Suprapubic skin (tissue), 4 donors: ENCODE data around the gene ERVK3-1. TPM values are rescaled to one million over a fixed set of nuclear protein-coding genes. Genes with fewer than 3 reads are reported as not detected.
A peak's percentile ranks its signal among the peaks of the same experiment; 100 is the strongest.

ENCODE experiments used
- DNase-seq, 2 donors: peaks; one replicate each; pipeline ENCODE4 v3.0.0-alpha.2; 2019; ENCODE audit warnings: low spot score in 2 of 2
- H3K27ac ChIP-seq: fragments of 200-600 bp; sonication (generic); one replicate; pipeline ENCODE4 v1.5.1; 2019
- H3K27me3 ChIP-seq: fragments of 200-600 bp; sonication (generic); one replicate; pipeline ENCODE4 v1.5.1; 2019
- H3K36me3 ChIP-seq: fragments of 200-600 bp; sonication (generic); one replicate; pipeline ENCODE4 v1.5.1; 2019
- H3K4me1 ChIP-seq: fragments of 200-600 bp; sonication (generic); one replicate; pipeline ENCODE4 v1.5.1; 2019
- H3K4me3 ChIP-seq: fragments of 200-600 bp; sonication (generic); one replicate; pipeline ENCODE4 v1.5.1; 2019; ENCODE audit warnings: mild to moderate bottlenecking
- H3K9me3 ChIP-seq: fragments of 200-600 bp; sonication (generic); one replicate; pipeline ENCODE4 v1.5.1; 2019
- EP300 ChIP-seq: sonication (generic); formaldehyde crosslinking; IDR thresholded peaks from one replicate; pipeline ENCODE4 v1.6.1; 2017; ENCODE audit warnings: antibody characterized with exemption
- POLR2A ChIP-seq, 2 donors: fragments of 450-650 bp; IDR thresholded peaks; one replicate each; pipeline ENCODE4 v1.6.1; 2017; ENCODE audit warnings: antibody characterized with exemption in 2 of 2, mild to moderate bottlenecking in 2 of 2, moderate library complexity in 2 of 2
- POLR2AphosphoS5 ChIP-seq, 3 donors: sonication (generic); formaldehyde crosslinking; IDR thresholded peaks; one replicate each; pipeline ENCODE4 v1.6.1; 2017; ENCODE audit warnings: antibody characterized with exemption in 3 of 3
- WGBS: methylation state at CpG from one replicate; pipeline ENCODE4 v1.1.5; 2018; 5-methylcytosine and 5-hydroxymethylcytosine counted together
- total RNA-seq, 4 donors: library from RNA; depleted of rRNA; stranded (reverse); fragments of >200 nt; gene quantifications; one replicate each; pipeline ENCODE4 v1.1.0, GENCODE V29; 2016
- TF ChIP-seq, protein P1 (sequence below), 2 donors: fragments of 200-600 bp in 1 of 2; fragments of 450-650 bp in 1 of 2; sonication (generic) in 1 of 2; IDR thresholded peaks; one replicate each; pipeline ENCODE4 v1.5.1; 2016 to 2019; ENCODE audit warnings: antibody characterized with exemption in 2 of 2, mild to moderate bottlenecking in 1 of 2, moderate library complexity in 1 of 2

The ERVK3-1 gene
- total RNA-seq, 4 donors from 2014 or later = 36.9 to 70.3 (median 42.1) TPM

GRCh38 chr19:58350001-58350861 lies 45.1 kb downstream of the ERVK3-1 start:
- Histone ChIP-seq H3K27me3 (peaks cover 45% of the 10 kb centered on the region), H3K4me3 (peak overlapping the region; percentile 28), H3K27ac (no peak overlapping the region), H3K36me3 (no peaks in the 10 kb centered on the region), H3K9me3 (no peaks in the 10 kb centered on the region), H3K4me1 (peaks cover 21% of the 10 kb centered on the region)
- no peak for DNase-seq
- WGBS = 60% methylated on average over 32 of the region's 84 CpGs
- TF ChIP-seq, protein P1, sequence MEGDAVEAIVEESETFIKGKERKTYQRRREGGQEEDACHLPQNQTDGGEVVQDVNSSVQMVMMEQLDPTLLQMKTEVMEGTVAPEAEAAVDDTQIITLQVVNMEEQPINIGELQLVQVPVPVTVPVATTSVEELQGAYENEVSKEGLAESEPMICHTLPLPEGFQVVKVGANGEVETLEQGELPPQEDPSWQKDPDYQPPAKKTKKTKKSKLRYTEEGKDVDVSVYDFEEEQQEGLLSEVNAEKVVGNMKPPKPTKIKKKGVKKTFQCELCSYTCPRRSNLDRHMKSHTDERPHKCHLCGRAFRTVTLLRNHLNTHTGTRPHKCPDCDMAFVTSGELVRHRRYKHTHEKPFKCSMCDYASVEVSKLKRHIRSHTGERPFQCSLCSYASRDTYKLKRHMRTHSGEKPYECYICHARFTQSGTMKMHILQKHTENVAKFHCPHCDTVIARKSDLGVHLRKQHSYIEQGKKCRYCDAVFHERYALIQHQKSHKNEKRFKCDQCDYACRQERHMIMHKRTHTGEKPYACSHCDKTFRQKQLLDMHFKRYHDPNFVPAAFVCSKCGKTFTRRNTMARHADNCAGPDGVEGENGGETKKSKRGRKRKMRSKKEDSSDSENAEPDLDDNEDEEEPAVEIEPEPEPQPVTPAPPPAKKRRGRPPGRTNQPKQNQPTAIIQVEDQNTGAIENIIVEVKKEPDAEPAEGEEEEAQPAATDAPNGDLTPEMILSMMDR (IDR thresholded peaks at IDR 0.05) = no peak
- no peak for TF ChIP-seq POLR2AphosphoS5 (IDR thresholded peaks at IDR 0.05)
- TF ChIP-seq POLR2A (IDR thresholded peaks at IDR 0.05) = no peak
- TF ChIP-seq EP300 = no peak

GRCh38 chr19:58350871-58351557 lies 45.8 kb downstream of the ERVK3-1 start:
- Histone ChIP-seq H3K27me3 (peaks cover 49% of the 10 kb centered on the region), H3K36me3 (no peaks in the 10 kb centered on the region), H3K9me3 (no peaks in the 10 kb centered on the region), H3K4me3 (no peak overlapping the region), H3K27ac (no peak overlapping the region), H3K4me1 (peaks cover 21% of the 10 kb centered on the region)
- no peak for TF ChIP-seq EP300
- no peak for TF ChIP-seq POLR2A (IDR thresholded peaks at IDR 0.05)
- no peak for TF ChIP-seq POLR2AphosphoS5 (IDR thresholded peaks at IDR 0.05)
- TF ChIP-seq, protein P1 (IDR thresholded peaks at IDR 0.05) = no peak
- WGBS = 84% methylated on average over 25 of the region's 34 CpGs
- DNase-seq = no peak

GRCh38 chr19:58351558-58351878 lies 46.3 kb downstream of the ERVK3-1 start:
- Histone ChIP-seq H3K4me3 (no peak overlapping the region), H3K9me3 (no peaks in the 10 kb centered on the region), H3K27ac (no peak overlapping the region), H3K36me3 (no peaks in the 10 kb centered on the region), H3K4me1 (peaks cover 24% of the 10 kb centered on the region), H3K27me3 (peaks cover 52% of the 10 kb centered on the region)
- no peak for TF ChIP-seq POLR2AphosphoS5 (IDR thresholded peaks at IDR 0.05)
- TF ChIP-seq EP300 = no peak
- TF ChIP-seq, protein P1 (IDR thresholded peaks at IDR 0.05) = no peak
- TF ChIP-seq POLR2A (IDR thresholded peaks at IDR 0.05) = no peak
- DNase-seq = no peak
- WGBS = 85% methylated on average over 4 of the region's 9 CpGs

DNA sequence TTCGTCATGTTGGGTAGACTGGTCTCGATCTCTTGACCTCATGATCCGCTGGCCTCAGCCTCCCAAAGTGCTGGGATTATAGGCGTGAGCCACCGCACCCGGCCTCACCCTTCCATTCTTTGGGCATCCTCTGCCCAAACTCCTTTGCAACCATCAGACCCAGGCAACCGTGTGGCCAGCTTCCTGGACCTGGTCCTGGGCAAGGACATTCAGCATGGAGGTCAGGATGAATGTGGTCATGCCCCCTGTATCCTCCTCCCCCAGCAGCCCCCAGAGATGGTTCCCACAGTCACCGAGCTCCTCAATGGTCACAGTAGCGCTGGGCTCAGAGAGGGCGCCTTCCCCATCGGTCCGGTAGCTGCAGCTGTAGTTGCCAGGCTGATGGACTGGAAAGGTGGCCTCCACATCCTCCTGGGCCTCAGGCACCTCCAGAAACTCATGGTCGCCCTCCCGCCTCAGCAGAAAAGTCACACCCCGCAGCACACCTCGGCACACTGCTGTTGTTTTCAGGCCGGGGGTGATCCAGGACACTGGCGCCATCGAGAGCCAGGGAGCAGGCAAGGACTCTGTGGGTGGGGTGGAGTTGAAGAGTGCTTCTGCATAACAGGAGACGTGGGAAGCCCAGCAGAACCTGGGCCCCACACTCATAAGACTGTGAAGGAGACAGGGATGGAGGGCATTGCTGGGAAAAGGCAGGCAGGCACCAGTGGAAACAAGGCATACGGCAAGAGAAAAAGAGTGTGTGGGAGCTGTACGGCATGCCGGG lies 47.0 kb downstream of the ERVK3-1 start:
- H3K36me3 ChIP-seq = no peaks in the 10 kb centered on the region
- H3K27ac ChIP-seq = no peak overlapping the region
- no peak for DNase-seq
- H3K4me3 ChIP-seq = no peak overlapping the region
- peaks cover 56% of the 10 kb centered on the region for H3K27me3 ChIP-seq
- WGBS = 94% methylated on average over 12 of the region's 23 CpGs
- H3K9me3 ChIP-seq = no peaks in the 10 kb centered on the region
- no peak for TF ChIP-seq POLR2A (IDR thresholded peaks at IDR 0.05)
- TF ChIP-seq POLR2AphosphoS5 (IDR thresholded peaks at IDR 0.05) = no peak
- TF ChIP-seq EP300 = no peak
- TF ChIP-seq, protein P1 (IDR thresholded peaks at IDR 0.05) = no peak
- peaks cover 29% of the 10 kb centered on the region for H3K4me1 ChIP-seq
